GM21367 (cell line): Measurements from ENCODE around the gene CA11.

Source experiments
- ATAC-seq: cut with Tn5 transposase; IDR thresholded peaks from one replicate; pipeline ENCODE4 v1.9.1; 2021; ENCODE audit not compliant: unreplicated experiment

Gene CA11

GRCh38 chr19:48614436-48615230 is 31.4 kb downstream of the CA11 start, which contains the start of gene FAM83E:
TSS of gene FAM83E (minus strand) at chr19:48615076. CDS start at chr19:48613372, 1,704 bp downstream.
- ATAC-seq, result no peak

- ATAC-seq, result no peak
Observed at GRCh38 chr19:48613852-48614435, 32.0 kb downstream of the CA11 start.

- ATAC-seq, result no peak
Observed at GRCh38 chr19:48613024-48613851, 32.7 kb downstream of the CA11 start.

- no peak for ATAC-seq
Observed at GRCh38 chr19:48611872-48612271, 34.1 kb downstream of the CA11 start.

- ATAC-seq, result no peak
Observed at GRCh38 chr19:48609571-48610108, 36.3 kb downstream of the CA11 start.

- no peak for ATAC-seq
Observed at GRCh38 chr19:48608798-48609263, 37.2 kb downstream of the CA11 start.

GRCh38 chr19:48607359-48607755 is 38.6 kb downstream of the CA11 start:
- no peak for ATAC-seq

- no peak for ATAC-seq
Observed at GRCh38 chr19:48606463-48607358, 39.3 kb downstream of the CA11 start, which contains the start of gene SPACA4. TSS of gene SPACA4 (plus strand) at chr19:48606742. CDS start at chr19:48606979, 237 bp downstream.

GRCh38 chr19:48603850-48604249 is 42.1 kb downstream of the CA11 start:
- no peak for ATAC-seq

GRCh38 chr19:48603449-48603848 is 42.5 kb downstream of the CA11 start:
- ATAC-seq, result no peak

GRCh38 chr19:48603001-48603400 is 43.0 kb downstream of the CA11 start:
- no peak for ATAC-seq

- no peak for ATAC-seq
Observed at GRCh38 chr19:48600679-48601417, 45.1 kb downstream of the CA11 start.

- no peak for ATAC-seq
Observed at GRCh38 chr19:48598996-48599700, 46.8 kb downstream of the CA11 start.

- no peak for ATAC-seq
Observed at GRCh38 chr19:48596679-48597465, 49.1 kb downstream of the CA11 start.

GRCh38 chr19:48596237-48596636 is 49.8 kb downstream of the CA11 start:
- ATAC-seq, result no peak

- no peak for ATAC-seq
Observed at GRCh38 chr19:48595833-48596232, 50.2 kb downstream of the CA11 start.

GRCh38 chr19:48595171-48595570 is 50.8 kb downstream of the CA11 start:
- ATAC-seq, result no peak

- no peak for ATAC-seq
Observed at GRCh38 chr19:48591021-48591420, 55.0 kb downstream of the CA11 start.
